B cell (primary cell): ENCODE measurements around the gene RCVRN. TPM values are rescaled to one million over a fixed set of nuclear protein-coding genes. Genes with fewer than 3 reads are reported as not detected.

Source experiments
- ATAC-seq: fragments of 200-7000 bp; cut with Tn5 transposase; one replicate; pipeline ENCODE4 v1.10.0; 2021; ENCODE audit warnings: low read depth, mild to moderate bottlenecking, moderate number of reproducible peaks, moderate library complexity
- CTCF ChIA-PET: fragments of 350-600 bp; sonication (Branson Sonifier 250); formaldehyde crosslinking; loops from one replicate; lab custom pipeline; 2021; ENCODE audit warnings: antibody characterized with exemption, inconsistent platforms; lab: Charles Lee
- POLR2A ChIA-PET: fragments of 350-600 bp; sonication (Branson Sonifier 250); formaldehyde crosslinking; loops from one replicate; lab custom pipeline; 2021; ENCODE audit warnings: antibody characterized with exemption; lab: Charles Lee
- DNase-seq: peaks from one replicate; pipeline ENCODE4 v3.0.0; 2013
- H2AFZ ChIP-seq: 2 replicates; pipeline ENCODE4 v1.6.1; 2012; ENCODE audit warnings: mild to moderate bottlenecking, low read depth, low read length; ENCODE audit not compliant: insufficient read depth, poor library complexity, severe bottlenecking
- H3K27ac ChIP-seq, 2 donors: 1 replicate in 1 of 2; 2 replicates in 1 of 2; pipeline ENCODE4 v1.5.1; 2012 to 2013; ENCODE audit warnings: low read length in 2 of 2, mild to moderate bottlenecking in 2 of 2, moderate library complexity in 1 of 2
- H3K27me3 ChIP-seq, 4 experiments: fragments of 200-600 bp in 1 of 4; sonication (generic) in 1 of 4; replicated peaks in 1 of 4; 1 replicate in 2 of 4; 2 replicates in 2 of 4; pipeline versions ENCODE4 v1.6.1 to v1.7.0; 2013 to 2016; ENCODE audit warnings: low read length in 3 of 4, mild to moderate bottlenecking in 2 of 4, mixed read lengths in 1 of 4, moderate library complexity in 1 of 4; ENCODE audit not compliant: insufficient read depth in 4 of 4, control insufficient read depth in 3 of 4; ENCODE audit errors: control extremely low read depth in 1 of 4
- H3K36me3 ChIP-seq, 2 experiments: replicated peaks in 1 of 2; 1 replicate in 1 of 2; 2 replicates in 1 of 2; pipeline versions ENCODE4 v1.6.1 to v1.7.1; 2013; ENCODE audit warnings: low read length in 1 of 2; ENCODE audit not compliant: insufficient read depth in 2 of 2, control insufficient read depth in 1 of 2; ENCODE audit errors: control extremely low read depth in 1 of 2, extremely low read depth in 1 of 2
- H3K4me1 ChIP-seq, 2 donors: fragments of 200-600 bp in 1 of 2; sonication (generic) in 1 of 2; 1 replicate in 1 of 2; 2 replicates in 1 of 2; pipeline versions ENCODE4 v1.5.1 to v1.6.1; 2013 to 2017; ENCODE audit warnings: low read length in 2 of 2; ENCODE audit not compliant: control insufficient read depth in 2 of 2, insufficient read depth in 2 of 2
- H3K4me2 ChIP-seq: replicated peaks from 2 replicates; pipeline ENCODE3; 2012; ENCODE audit warnings: mild to moderate bottlenecking, low read depth, low read length; ENCODE audit not compliant: poor library complexity, severe bottlenecking
- H3K4me3 ChIP-seq, 5 experiments: fragments of 200-600 bp in 1 of 5; sonication (generic) in 1 of 5; 1 replicate in 3 of 5; 2 replicates in 2 of 5; pipeline versions ENCODE4 v1.5.1 to v1.7.0; 2011 to 2016; ENCODE audit warnings: low read length in 4 of 5, mild to moderate bottlenecking in 4 of 5, low read depth in 2 of 5, control low read depth in 1 of 5, moderate library complexity in 1 of 5; ENCODE audit not compliant: insufficient read depth in 1 of 5; ENCODE audit errors: control extremely low read depth in 1 of 5, extremely low read depth in 1 of 5
- H3K79me2 ChIP-seq: fragments of 200-600 bp; sonication (generic); one replicate; pipeline ENCODE4 v1.6.0; 2016; ENCODE audit warnings: low read length; ENCODE audit not compliant: control insufficient read depth, insufficient read depth
- H3K9ac ChIP-seq: fragments of 200-600 bp; sonication (generic); 2 replicates; pipeline ENCODE4 v1.6.1; 2017; ENCODE audit warnings: mild to moderate bottlenecking, low read length, moderate library complexity
- H3K9me3 ChIP-seq, 3 donors: one replicate each; pipeline versions ENCODE4 v1.6.1 to v1.7.1; 2013; ENCODE audit warnings: low read length in 2 of 3; ENCODE audit not compliant: control insufficient read depth in 2 of 3, insufficient read depth in 1 of 3; ENCODE audit errors: control extremely low read depth in 1 of 3
- H4K20me1 ChIP-seq: 2 replicates; pipeline ENCODE4 v1.6.0; 2012; ENCODE audit warnings: mild to moderate bottlenecking, low read length; ENCODE audit not compliant: insufficient read depth, control insufficient read depth, poor library complexity, severe bottlenecking
- H3K27ac Mint-ChIP-seq: one replicate; pipeline ENCODE4 v1.8.0; 2021; ENCODE audit warnings: mixed read lengths
- H3K27me3 Mint-ChIP-seq: one replicate; pipeline ENCODE4 v1.8.0; 2021; ENCODE audit warnings: mixed read lengths
- H3K4me1 Mint-ChIP-seq: one replicate; pipeline ENCODE4 v1.8.0; 2021; ENCODE audit warnings: mixed read lengths
- H3K4me3 Mint-ChIP-seq: one replicate; pipeline ENCODE4 v1.8.0; 2021; ENCODE audit warnings: mixed read lengths
- H3K9me3 Mint-ChIP-seq: one replicate; pipeline ENCODE4 v1.8.0; 2022; ENCODE audit warnings: mixed read lengths; ENCODE audit not compliant: insufficient read depth
- CTCF ChIP-seq: fragments of 200-600 bp; IDR thresholded peaks from one replicate; pipeline ENCODE4 v1.8.0; 2022; ENCODE audit warnings: antibody characterized with exemption, mild to moderate bottlenecking
- EZH2 ChIP-seq: IDR thresholded peaks from 2 replicates; pipeline ENCODE4 v1.6.1; 2012; ENCODE audit warnings: borderline replicate concordance, low read depth, mild to moderate bottlenecking, moderate library complexity, low read length; ENCODE audit not compliant: insufficient read depth, poor library complexity, severe bottlenecking
- WGBS: methylation state at CpG from one replicate; pipeline ENCODE4 v1.1.5; 2013; ENCODE audit warnings: missing lambda C conversion rate; ENCODE audit not compliant: insufficient coverage; 5-methylcytosine and 5-hydroxymethylcytosine counted together
- intact Hi-C: fragments of 100-400 bp; cut with micrococcal nuclease; formaldehyde crosslinking; loops from one replicate; pipeline ENCODE4 v1.10.0; 2022
- polyA plus RNA-seq: library from polyadenylated mRNA; depleted of rRNA; stranded (reverse); fragments of >200 nt; gene quantifications from 2 replicates; pipeline ENCODE4 v1.2.3, GENCODE V29; 2012
- total RNA-seq, 2 donors: library from RNA; stranded (reverse); fragments of 120-200 nt in 1 of 2; gene quantifications; 1 replicate in 1 of 2; 2 replicates in 1 of 2; pipeline versions ENCODE4 v1.2.3 to v1.2.4, GENCODE V29; 2013 to 2022

The RCVRN gene
- total and polyA plus RNA-seq, 2 donors (not counting 1 experiment from before 2014, with no cell fraction given): 0.16 TPM; not detected in 1

- H3K4me3 ChIP-seq: no peak overlapping the region
- no peak for ATAC-seq
- no peak overlapping the region for H3K4me3 Mint-ChIP-seq
- H3K4me1 ChIP-seq: no peaks in the 10 kb centered on the region
- H3K36me3 ChIP-seq: no peaks in the 10 kb centered on the region
- no peaks in the 10 kb centered on the region for H4K20me1 ChIP-seq
- H3K9me3 ChIP-seq: peaks cover 0 to 8% (median 0%) of the 10 kb centered on the region in 3 donors
- 67% methylated on average over 13 of the region's 13 CpGs for WGBS
- H3K27me3 Mint-ChIP-seq: no peaks in the 10 kb centered on the region
- intact Hi-C loops: no loop called here
- TF ChIP-seq EZH2 (no peak), CTCF (no peak)
- H3K4me2 ChIP-seq: no peak overlapping the region
- no peak overlapping the region for H3K27ac Mint-ChIP-seq
- H3K27ac ChIP-seq: no peak overlapping the region
- H2AFZ ChIP-seq: no peak overlapping the region
- DNase-seq: no peak
- H3K9me3 Mint-ChIP-seq: no peaks in the 10 kb centered on the region
- H3K4me1 Mint-ChIP-seq: no peaks in the 10 kb centered on the region
- ChIA-PET CTCF (interaction anchor here (0.9 kb wide), 1 partner anchor 674 kb away, joined by 4 read pairs; no protein-coding TSS in a partner anchor), POLR2A (no interaction called here)
- no peak overlapping the region for H3K9ac ChIP-seq
- H3K27me3 ChIP-seq: no peaks in the 10 kb centered on the region
- H3K79me2 ChIP-seq: no peaks in the 10 kb centered on the region
Observed at GRCh38 chr17:9942885-9943284, 37.8 kb upstream of the RCVRN start.

GRCh38 chr17:9941305-9941704 is 36.2 kb upstream of the RCVRN start:
- Histone ChIP-seq H3K4me3 (no peak overlapping the region), H2AFZ (no peak overlapping the region), H3K27me3 (no peaks in the 10 kb centered on the region), H3K27ac (no peak overlapping the region), H3K79me2 (no peaks in the 10 kb centered on the region), H3K4me2 (no peak overlapping the region), H3K9ac (no peak overlapping the region), H4K20me1 (no peaks in the 10 kb centered on the region), H3K36me3 (no peaks in the 10 kb centered on the region), H3K4me1 (no peaks in the 10 kb centered on the region), H3K9me3 (peaks cover 0 to 13% (median 0%) of the 10 kb centered on the region in 3 donors)
- ChIA-PET CTCF (interaction anchor here (1.5 to 1.9 kb wide), 2 partner anchors 14 to 16 kb away, joined by 4 to 8 read pairs; no protein-coding TSS in a partner anchor), POLR2A (no interaction called here)
- no peaks in the 10 kb centered on the region for H3K27me3 Mint-ChIP-seq
- H3K4me1 Mint-ChIP-seq: no peaks in the 10 kb centered on the region
- intact Hi-C loops: no loop called here
- TF ChIP-seq CTCF (no peak), EZH2 (no peak)
- no peaks in the 10 kb centered on the region for H3K9me3 Mint-ChIP-seq
- DNase-seq (no peak), ATAC-seq (no peak)
- no peak overlapping the region for H3K27ac Mint-ChIP-seq
- H3K4me3 Mint-ChIP-seq: no peak overlapping the region
- WGBS: 95% methylated on average over 13 of the region's 13 CpGs
